HG03045 (cell line): ENCODE measurements around the gene SEZ6L.

Experiments used
- ATAC-seq: cut with Tn5 transposase; IDR thresholded peaks from one replicate; pipeline ENCODE4 v1.9.1; 2021; ENCODE audit warnings: mild to moderate bottlenecking, moderate library complexity; ENCODE audit not compliant: unreplicated experiment

Gene SEZ6L

GRCh38 chr22:26169315-26170111, at the start of gene SEZ6L:
Gene SEZ6L, plus strand, starts transcription at chr22:26169462. Its CDS starts 208 bp downstream, at chr22:26169670.
- no peak for ATAC-seq

GRCh38 chr22:26122920-26123468, 46.3 kb upstream of the SEZ6L start:
- no peak for ATAC-seq

GRCh38 chr22:26124991-26125725, 44.1 kb upstream of the SEZ6L start:
- no peak for ATAC-seq

GRCh38 chr22:26127126-26127525, 42.1 kb upstream of the SEZ6L start:
- ATAC-seq: no peak

- no peak for ATAC-seq
These were observed 41.7 kb upstream of the SEZ6L start for GRCh38 chr22:26127556-26127955.

GRCh38 chr22:26131589-26132154, 37.6 kb upstream of the SEZ6L start:
- ATAC-seq: no peak

GRCh38 chr22:26134654-26135330, 34.5 kb upstream of the SEZ6L start:
- ATAC-seq: no peak

- no peak for ATAC-seq
These were observed 33.5 kb upstream of the SEZ6L start for GRCh38 chr22:26135806-26136205.

- ATAC-seq: no peak
These were observed 30.0 kb upstream of the SEZ6L start for GRCh38 chr22:26139310-26139709.

- ATAC-seq: no peak
These were observed 27.4 kb upstream of the SEZ6L start for GRCh38 chr22:26141831-26142230.

- ATAC-seq: no peak
These were observed 25.4 kb upstream of the SEZ6L start for GRCh38 chr22:26143806-26144325.

- ATAC-seq: no peak
These were observed 9.4 kb upstream of the SEZ6L start for GRCh38 chr22:26159886-26160285.

GRCh38 chr22:26161746-26162145, 7.5 kb upstream of the SEZ6L start:
- ATAC-seq: no peak

GRCh38 chr22:26162926-26163325, 6.3 kb upstream of the SEZ6L start:
- no peak for ATAC-seq

- ATAC-seq: no peak
These were observed 5.1 kb upstream of the SEZ6L start for GRCh38 chr22:26164174-26164573.

- ATAC-seq: no peak
These were observed 871 bp upstream of the SEZ6L start for GRCh38 chr22:26168330-26168851.

- no peak for ATAC-seq
These were observed 335 bp upstream of the SEZ6L start for GRCh38 chr22:26168939-26169314.

- ATAC-seq: no peak
These were observed 840 bp downstream of the SEZ6L start for GRCh38 chr22:26170112-26170492.

GRCh38 chr22:26170795-26171580, 1.7 kb downstream of the SEZ6L start:
- no peak for ATAC-seq
